Nucleus accumbens (tissue), 56 donors: ENCODE data around the gene TPSB2.
A peak's percentile ranks its signal among the peaks of the same experiment; 100 is the strongest.
"Not testable (repeated sequence)": the region's sequence is repeated elsewhere in the genome, so short reads cannot be mapped to it uniquely, and the experiment has no call there.

Source experiments
- DNase-seq, 56 donors: peaks; one replicate each; lab custom pipeline; 2025; lab: John Stamatoyannopoulos, UW

The TPSB2 gene

DNA sequence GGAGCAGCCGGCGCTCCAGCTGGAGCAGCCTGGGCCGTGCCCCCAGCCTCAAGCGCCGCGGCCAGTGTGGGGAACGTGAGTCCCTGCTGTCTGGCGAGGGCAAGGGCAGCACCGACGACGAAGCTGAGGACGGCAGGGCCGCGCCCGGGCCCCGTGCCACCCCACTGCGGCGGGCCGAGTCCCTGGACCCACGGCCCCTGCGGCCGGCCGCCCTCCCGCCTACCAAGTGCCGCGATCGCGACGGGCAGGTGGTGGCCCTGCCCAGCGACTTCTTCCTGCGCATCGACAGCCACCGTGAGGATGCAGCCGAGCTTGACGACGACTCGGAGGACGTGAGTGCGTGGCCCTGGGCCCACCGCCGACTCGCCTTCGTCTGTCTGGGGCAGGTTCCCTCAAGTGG, 20.9 kb downstream of the TPSB2 start:
- DNase-seq, result no peak

DNA sequence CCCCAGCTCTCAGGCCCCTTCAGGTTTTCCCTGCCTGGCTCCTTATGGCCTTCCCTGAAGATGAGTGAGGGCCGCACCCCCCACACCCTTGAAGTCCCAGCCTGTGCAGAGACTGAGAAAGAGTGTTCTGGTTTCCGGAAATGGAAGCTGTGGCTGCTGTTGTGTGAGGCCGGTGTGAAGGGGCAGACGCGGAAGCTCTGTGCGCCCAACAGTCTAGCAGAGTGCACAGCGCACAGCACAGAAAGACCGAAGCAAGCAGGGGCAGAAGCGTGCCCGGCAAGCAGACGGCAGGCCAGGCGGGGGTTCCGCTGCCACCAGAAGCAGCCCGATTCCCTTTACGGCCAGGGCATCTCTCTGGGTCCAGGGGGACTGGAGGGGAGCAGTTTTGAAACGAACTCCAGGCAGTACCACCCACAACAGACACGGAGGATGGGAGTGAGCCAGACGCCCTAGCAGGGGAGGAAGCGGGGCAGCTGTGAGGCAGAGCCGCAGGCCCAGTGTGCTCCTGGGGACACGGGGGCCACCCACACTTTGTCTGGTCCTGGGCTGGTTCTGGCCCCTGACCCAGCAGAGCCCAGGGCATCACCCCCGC, 21.6 kb downstream of the TPSB2 start:
- DNase-seq, result no peak

DNA sequence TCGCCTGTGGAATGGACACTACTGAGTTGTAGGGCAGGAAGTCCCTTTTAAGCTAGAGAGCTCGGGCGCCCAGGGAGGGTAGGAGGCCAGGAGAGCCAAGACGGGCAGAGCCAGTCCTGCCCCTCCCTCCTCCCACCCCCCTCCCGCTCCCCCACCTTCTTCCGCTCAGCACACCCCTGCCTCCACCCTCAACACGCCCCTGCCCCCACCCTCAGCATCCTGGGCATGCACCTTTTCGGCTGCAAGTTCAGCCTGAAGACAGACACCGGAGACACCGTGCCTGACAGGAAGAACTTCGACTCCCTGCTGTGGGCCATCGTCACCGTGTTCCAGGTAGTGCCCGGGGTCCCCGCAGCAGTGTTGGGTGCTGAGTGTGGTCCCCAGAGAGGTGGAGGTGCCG, 23.2 kb downstream of the TPSB2 start:
- no peak for DNase-seq

DNA sequence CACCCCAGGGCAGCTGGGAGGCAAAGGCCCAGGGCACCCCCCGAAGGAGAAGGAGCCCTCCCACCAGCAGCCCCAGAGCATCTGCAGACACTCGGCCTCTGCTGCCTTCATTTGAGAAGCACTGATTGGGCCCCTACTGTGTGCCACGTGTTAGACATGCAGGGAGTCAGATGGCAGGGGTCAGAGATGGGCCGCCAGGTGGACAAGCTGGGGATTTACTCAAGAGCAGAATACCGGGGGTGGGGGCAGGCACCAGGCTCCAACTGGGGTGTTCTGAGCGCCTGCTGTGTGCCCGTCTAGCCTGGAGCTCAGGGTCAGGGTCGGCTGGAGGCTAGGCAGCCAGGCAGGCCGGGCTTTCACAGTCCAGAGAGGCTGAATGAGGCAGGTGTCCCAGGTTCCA, 23.7 kb downstream of the TPSB2 start:
- no peak for DNase-seq

DNA sequence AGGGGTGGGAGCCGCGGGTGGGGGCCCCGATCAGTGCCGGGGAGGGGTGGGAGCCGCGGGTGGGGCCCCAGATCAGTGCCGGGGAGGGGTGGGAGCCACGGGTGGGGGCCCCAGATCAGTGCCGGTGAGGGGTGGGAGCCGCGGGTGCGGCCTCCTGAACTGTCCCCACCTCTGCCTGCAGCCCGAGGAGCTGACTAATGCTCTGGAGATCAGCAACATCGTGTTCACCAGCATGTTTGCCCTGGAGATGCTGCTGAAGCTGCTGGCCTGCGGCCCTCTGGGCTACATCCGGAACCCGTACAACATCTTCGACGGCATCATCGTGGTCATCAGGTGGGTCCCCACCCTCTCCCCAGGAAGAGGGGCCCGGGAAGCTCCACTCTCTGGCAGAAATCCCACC, 25.1 kb downstream of the TPSB2 start:
- DNase-seq, result no peak

DNA sequence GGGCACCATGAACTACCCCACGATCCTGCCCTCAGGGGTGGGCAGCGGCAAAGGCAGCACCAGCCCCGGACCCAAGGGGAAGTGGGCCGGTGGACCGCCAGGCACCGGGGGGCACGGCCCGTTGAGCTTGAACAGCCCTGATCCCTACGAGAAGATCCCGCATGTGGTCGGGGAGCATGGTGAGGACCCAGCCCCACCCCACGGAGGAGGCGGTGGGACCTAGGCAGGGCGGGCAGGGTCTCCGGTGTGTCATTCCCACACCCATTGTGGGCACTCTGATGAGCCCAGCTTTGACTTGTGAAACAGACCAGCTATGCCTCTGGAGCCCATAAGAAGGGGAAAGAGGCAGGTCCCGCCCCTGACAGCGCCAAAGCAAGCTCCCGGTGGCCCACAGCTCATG, 27.7 kb downstream of the TPSB2 start:
- no peak for DNase-seq

DNA sequence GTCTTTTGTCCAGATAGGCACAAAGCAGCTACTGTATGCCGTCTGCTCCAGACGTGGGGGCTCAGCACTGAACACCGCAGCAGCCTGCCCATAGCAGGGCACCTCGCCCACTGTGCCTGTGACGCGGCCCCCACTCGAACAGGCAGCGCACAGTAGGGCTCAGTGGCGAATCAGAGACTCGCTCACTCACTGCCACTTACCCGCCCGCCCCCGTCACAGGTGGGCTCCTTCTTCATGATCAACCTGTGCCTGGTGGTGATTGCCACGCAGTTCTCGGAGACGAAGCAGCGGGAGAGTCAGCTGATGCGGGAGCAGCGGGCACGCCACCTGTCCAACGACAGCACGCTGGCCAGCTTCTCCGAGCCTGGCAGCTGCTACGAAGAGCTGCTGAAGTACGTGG, 28.5 kb downstream of the TPSB2 start:
- no peak for DNase-seq

DNA sequence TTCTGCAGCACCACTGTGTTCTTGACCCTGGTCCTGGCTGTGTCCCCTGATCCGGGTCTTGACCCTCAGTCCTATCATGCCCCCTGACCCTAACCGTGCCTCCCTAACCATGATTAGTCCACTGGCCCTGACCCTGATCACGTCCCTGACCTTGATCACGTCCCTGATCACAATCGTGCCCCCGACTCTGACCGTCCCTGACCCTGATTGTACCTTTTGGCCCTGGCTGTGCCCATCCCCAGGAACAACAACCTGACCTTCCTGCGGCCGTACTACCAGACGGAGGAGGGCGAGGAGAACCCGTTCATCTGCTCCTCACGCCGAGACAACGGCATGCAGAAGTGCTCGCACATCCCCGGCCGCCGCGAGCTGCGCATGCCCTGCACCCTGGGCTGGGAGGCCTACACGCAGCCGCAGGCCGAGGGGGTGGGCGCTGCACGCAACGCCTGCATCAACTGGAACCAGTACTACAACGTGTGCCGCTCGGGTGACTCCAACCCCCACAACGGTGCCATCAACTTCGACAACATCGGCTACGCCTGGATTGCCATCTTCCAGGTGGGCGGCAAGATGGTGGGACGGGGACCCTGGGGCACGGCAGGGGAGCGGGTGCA, 29.9 kb downstream of the TPSB2 start:
- DNase-seq, result no peak

DNA sequence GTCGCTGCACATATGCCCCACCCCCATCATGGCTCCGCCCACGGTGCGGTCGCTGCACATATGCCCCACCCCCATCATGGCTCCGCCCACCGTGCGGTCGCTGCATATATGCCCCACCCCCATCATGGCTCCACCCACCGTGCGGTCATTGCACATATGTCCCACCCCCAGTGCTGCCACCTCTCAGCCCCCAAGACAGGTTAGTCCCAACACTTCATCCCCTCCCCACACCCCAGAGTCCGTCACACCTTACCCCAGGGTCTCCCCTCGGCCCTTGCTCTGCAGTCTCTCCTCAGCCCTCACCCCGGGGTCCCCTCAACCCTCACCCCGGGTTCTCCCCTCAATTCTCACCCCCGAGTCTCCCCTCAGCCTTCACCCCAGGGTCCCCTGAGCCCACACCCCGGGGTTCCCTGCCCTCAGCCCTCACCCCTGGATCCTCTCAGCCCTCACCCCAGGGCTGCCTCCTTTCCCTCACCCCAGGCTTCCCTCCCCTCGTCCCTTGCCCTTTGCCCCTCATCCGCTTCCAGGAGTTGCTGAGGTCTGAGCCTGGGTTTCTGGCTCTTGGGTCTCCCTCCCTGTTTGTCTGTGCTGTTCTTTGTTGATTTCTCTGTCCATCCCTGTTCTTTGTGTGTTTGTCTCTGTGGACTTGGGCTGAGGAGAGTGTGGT, 30.5 kb downstream of the TPSB2 start:
- no peak for DNase-seq

DNA sequence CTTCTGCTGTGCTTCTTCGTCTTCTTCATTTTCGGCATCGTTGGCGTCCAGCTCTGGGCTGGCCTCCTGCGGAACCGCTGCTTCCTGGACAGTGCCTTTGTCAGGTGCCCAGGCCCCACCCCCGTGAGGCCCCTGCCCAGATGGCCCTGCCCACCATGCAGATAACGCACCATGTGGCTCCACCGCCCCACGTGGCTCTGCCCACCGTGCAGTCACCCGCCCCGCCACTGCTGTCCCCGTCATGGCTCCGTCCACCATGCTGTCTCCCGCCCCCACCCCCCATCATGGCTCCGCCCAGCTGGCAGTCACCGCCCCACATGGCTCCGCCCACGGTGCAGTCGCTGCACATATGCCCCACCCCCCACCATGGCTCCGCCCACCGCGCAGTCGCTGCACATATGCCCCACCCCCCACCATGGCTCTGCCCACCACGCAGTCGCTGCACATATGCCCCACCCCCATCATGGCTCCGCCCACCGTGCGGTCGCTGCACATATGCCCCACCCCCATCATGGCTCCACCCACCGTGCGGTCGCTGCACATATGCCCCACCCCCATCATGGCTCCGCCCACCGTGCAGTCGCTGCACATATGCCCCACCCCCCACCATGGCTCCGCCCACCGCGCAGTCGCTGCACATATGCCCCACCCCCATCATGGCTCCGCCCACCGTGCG, 31.2 kb downstream of the TPSB2 start:
- DNase-seq, result peak in 1 of 56 donors; percentile 17

DNA sequence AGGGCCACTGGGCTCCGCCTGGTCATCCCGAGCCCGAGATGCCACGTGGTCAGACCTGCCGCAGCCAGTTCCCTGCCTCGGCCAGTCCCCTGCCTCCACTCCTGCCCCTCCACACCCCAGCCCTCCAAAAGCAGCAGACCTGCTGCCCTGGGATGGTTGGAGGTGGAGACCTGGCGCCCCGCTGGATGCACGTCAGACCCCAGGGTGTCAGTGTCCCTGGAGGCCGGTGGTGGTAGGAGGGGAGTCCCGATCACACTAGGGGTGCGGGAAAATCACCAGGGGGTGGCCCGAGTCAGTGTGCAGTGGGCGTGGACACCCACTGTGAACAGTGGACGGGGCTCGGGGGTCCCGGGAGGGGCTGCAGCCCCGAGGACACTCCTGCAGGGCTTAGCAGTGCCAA, 31.8 kb downstream of the TPSB2 start:
- no peak for DNase-seq

DNA sequence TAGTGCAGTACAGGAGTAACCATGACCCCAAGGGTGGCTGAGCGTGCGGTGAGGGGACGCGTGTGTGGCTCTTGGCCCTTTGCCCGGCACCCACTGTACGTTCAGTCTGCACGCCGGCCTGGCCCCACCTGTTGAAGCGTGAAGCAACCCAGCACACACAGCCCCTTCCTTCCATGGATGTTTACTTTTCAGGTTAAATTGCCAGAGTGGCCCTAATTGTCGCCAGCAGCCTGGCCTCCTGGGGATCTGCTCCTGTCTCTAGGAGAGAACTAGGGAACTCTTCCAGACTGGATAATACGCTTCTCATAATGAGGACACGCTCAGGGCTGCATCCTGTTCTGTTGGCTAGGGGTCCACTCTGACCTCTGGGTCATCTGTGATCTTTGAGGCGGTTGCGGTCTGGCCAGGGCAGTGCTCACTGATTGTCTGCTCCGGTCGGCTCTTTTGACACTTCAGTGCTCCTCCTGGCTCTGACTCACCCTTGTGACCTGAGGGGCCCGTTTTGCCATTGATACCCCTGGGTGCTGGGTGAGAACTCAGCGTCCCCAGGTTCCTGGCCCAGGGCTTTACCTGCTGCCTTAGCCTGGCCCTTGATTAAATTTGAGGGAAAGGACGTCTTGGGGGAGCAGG, 32.6 kb downstream of the TPSB2 start:
- DNase-seq, result no peak

DNA sequence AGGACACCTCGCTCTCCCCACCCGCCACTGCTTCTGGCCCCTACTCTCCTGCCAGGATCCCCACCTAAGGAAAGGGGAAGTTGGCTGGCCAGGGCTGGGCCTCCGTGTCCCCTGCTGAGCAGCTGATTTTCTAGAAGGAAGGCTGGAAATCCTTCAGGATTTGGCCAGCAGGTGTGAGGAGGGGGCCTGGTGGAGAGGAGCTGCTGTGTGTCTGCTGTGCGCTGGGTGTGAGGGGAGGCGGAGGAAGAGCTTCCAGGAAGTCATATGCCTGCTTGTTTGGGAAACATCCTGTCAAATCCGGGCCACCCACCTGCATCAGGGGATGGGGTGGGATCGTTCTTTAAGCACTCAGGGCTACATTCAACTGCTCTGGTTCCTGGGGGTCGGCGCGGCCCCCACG, 33.5 kb downstream of the TPSB2 start:
- peak in 2 of 56 donors; percentile 10 to 11 for DNase-seq

DNA sequence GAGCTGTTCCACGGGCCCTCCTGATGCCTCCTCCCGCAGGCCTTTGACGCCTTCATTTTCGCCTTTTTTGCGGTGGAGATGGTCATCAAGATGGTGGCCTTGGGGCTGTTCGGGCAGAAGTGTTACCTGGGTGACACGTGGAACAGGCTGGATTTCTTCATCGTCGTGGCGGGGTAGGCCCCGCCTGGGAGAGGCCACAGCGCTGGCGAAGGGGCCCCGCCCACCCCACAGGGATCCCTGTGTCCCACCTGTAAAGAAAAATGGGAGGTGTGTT, 34.7 kb downstream of the TPSB2 start:
- no peak for DNase-seq

DNA sequence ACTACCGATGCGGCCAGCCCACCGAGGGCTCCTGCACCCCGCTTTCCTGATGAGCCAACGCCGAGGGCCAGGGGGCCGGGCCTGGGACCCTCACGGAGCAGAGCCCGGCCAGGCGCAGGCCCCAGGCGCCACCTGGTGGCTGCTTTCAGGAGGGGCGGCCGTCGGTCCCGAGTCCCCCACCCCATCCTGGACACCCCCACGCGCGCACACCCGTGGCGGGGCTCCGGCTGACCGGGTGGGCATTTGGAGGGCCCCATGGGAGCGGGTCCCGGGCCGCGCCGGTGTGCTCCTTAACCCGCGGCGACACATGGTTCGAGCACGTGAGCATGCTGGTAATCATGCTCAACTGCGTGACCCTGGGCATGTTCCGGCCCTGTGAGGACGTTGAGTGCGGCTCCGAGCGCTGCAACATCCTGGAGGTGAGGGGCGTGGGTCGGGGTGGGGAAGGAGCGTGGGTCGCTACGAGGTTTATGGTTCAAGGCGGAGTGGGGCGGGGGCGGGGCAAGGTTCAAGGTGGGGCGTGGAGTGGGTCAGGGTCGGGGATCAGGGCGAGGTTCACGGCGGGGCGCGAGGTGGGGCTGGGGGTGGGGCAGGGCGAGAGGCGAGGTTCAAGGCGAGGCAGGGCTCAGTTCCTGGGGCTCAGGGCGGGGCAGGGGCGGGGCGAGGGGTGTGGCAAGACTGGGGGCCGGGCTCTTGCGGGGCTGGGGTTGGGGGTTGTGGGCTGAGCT, 35.2 kb downstream of the TPSB2 start:
- peak in 2 of 56 donors; percentile 10 to 20 for DNase-seq

DNA sequence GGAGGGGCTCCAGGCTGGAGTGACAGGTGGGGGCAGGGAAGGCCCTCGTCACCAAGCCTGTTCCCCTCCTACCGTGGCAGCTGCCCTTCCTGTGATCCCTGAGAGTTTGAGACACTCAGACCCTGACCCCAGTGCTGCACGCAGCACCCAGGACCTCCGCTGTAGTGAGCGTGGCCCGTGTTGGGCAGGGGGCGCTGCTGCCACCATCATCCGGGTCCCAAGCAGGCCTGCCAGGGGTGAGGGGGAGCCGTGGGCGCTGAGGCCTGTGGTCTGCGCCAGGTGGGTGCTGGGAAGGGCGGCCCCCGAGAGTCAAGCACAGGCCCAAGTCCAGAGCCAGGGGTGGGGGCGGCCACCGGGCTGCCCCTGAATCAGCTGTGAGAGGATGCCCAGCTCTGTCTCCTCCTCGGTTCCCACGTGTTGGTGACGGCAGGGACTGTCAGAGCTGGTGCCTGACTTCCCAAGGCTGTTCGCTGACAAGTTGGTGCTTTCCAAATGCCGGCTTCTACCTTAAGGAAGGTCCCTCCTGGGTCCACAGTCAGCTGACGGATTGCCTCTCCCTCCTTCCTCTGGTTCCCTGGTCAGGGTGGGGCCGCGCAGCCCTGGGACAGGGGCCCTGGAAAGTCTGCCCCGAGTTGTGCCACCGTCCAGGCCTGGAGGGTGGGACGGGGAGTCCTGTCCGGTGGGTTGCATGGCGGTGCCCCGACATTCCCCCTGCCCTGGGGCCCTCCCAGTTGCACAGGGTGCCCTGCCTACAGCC, 36.0 kb downstream of the TPSB2 start:
- no peak for DNase-seq

DNA sequence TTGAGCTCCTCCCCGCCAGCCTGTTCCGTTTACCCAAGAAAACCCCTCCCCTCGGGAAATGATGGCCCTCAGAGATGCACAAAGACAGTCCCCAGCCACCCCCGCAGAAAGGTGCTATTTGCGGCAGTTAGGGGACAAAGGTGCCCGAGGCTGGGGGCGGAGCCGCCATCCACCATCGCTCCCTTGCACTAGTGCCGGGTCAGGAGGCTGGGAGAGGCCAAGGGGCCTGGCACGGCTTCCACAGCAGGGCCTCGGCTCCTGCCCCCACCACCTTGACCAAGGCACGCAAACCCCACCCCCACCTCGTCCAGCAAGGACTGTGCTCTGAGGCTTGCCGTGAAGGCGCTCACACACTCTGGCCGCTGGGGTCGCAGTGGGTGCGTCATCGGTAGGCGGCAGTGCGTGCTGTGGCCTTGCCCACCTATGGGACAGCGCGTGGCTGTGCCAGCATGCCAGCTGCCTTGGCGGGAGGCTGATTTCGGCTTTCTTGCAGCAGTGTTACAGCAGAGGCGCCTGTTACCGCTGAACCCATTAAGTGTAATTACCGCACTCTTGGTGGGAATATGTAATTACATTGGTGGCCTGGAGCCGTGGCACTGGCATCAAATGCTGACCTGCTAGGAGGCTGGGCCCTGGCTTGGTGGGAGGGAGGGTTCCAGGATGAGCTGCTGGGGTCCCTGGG, 36.7 kb downstream of the TPSB2 start:
- peak in 4 of 56 donors; percentile 9 to 34 (median 11) for DNase-seq

DNA sequence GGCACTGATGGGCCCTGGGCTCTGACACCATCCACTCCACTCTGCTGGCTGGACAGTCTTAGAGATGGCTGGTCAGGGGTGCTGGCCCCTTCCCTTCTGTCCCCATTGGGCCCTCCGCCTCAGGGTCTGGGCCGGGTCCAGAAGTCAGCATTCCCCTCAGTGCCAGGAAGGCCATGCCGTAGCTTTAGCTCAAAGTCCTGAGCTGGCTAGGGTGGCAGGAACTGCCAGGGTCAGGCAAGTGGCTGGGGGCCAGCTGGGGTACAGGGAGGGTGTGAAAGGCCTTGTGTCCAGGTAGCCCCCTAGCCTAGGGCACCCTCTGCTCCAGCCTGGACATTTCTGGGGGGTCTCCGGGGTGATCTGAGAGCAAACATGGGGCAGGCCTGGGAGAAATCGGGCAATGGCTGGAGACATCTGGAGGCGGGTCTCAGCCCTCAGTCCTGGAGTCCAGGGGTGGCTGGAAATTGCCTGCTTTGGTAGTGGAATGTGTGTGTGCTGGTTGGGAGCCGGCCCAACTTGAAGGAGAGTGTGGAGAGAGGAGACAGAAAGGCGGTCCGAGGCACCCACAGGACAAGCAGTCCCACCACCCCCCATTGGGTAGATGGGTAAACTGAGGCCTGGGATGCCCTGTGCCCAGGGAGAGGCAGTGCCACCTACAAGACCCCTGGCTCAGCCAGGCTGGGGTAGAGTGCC, 37.5 kb downstream of the TPSB2 start:
- DNase-seq, result no peak

DNA sequence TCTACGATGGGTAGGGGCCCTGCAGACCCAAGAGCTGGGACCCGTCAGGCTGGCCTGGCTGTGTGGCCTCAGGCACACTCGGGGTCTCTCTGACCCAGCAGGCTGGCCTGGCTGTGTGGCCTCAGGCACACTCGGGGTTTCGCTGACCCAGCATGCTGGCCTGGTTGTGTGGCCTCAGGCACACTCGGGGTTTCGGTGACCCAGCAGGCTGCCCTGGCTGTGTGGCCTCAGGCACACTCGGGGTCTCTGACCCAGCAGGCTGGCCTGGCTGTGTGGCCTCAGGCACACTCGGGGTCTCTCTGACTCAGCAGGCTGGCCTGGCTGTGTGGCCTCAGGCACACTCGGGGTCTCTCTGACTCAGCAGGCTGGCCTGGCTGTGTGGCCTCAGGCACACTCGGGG, 39.2 kb downstream of the TPSB2 start:
- DNase-seq, result not testable (repeated sequence)
